ENCODE results near the gene APMAP. TPM values are rescaled to one million over a fixed set of nuclear protein-coding genes. Genes with fewer than 3 reads are reported as not detected.
"Not testable (repeated sequence)": the region's sequence is repeated elsewhere in the genome, so short reads cannot be mapped to it uniquely, and the experiment has no call there.

Gene APMAP
- total RNA-seq, 1 donor from 2014 or later: 108 TPM

- peak; percentile 50 for TF ChIP-seq CTCF (conservative IDR thresholded peaks at IDR 0.05; ENCODE audit: low read depth, low read length)
- not testable (repeated sequence) for H3K4me3 ChIP-seq (ENCODE audit: low read depth, low read length); DNase-seq (ENCODE audit: low read depth)
Observed at GRCh38 chr20:24930724-24931688, 61.5 kb downstream of the APMAP start.

GRCh38 chr20:24929867-24930723, 62.5 kb downstream of the APMAP start:
- H3K4me3 ChIP-seq (ENCODE audit: low read depth, low read length); DNase-seq (ENCODE audit: low read depth): not testable (repeated sequence)

- not testable (repeated sequence) for H3K4me3 ChIP-seq (ENCODE audit: low read depth, low read length); DNase-seq (ENCODE audit: low read depth)
Observed at GRCh38 chr20:24929259-24929658, 63.3 kb downstream of the APMAP start.

GRCh38 chr20:24920706-24921105, 71.8 kb downstream of the APMAP start:
- not testable (repeated sequence) for DNase-seq (ENCODE audit: low read depth)

GRCh38 chr20:24919665-24920064, 72.9 kb downstream of the APMAP start:
- not testable (repeated sequence) for DNase-seq (ENCODE audit: low read depth); H3K4me3 ChIP-seq (ENCODE audit: low read depth, low read length)

More at GRCh38 chr20:24920706-24921105, 71.8 kb downstream of the APMAP start:
- not testable (repeated sequence) for H3K4me3 ChIP-seq (ENCODE audit: low read depth, low read length)

GRCh38 chr20:24918579-24919566, 73.7 kb downstream of the APMAP start:
- no peak for DNase-seq (ENCODE audit: low read depth)
- no peak for TF ChIP-seq CTCF (conservative IDR thresholded peaks at IDR 0.05; ENCODE audit: low read depth, low read length)
- no peak overlapping the region for H3K4me3 ChIP-seq (ENCODE audit: low read depth, low read length)

- no peak for DNase-seq (ENCODE audit: low read depth)
- peak; percentile 86 for TF ChIP-seq CTCF (conservative IDR thresholded peaks at IDR 0.05; ENCODE audit: low read depth, low read length)
- no peak overlapping the region for H3K4me3 ChIP-seq (ENCODE audit: low read depth, low read length)
Observed at GRCh38 chr20:24917797-24918578, 74.6 kb downstream of the APMAP start.

- DNase-seq (ENCODE audit: low read depth): no peak
- TF ChIP-seq CTCF (conservative IDR thresholded peaks at IDR 0.05; ENCODE audit: low read depth, low read length): no peak
- H3K4me3 ChIP-seq (ENCODE audit: low read depth, low read length): no peak overlapping the region
Observed at GRCh38 chr20:24917056-24917455, 75.5 kb downstream of the APMAP start.

Measured in epithelial cell of proximal tubule (primary cell).